ENCODE measurements around the gene KCNJ5. TPM values are rescaled to one million over a fixed set of nuclear protein-coding genes. Genes with fewer than 3 reads are reported as not detected.

Gene KCNJ5
- total RNA-seq, 1 experiment from 2014 or later, result not detected

DNA sequence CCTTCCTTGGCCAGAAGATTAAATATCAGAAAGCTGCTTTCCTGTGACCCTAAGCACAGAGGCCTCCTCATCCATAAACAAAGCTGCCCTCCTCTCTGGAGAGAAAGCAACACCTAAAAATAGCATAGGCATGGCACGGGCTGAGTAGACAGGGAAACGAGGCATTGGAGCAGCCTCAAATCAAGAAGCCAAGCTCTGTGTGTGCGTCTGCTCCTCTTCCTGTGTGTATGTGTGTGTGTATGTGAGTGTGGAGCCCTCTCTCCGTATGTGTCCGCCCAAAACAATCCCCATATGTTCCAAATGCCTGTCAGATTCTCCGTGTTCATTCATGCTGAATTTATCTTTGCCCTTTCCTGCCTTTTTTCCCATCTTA, 24.0 kb downstream of the KCNJ5 start:
- no peaks in the 10 kb centered on the region for H3K4me1 Mint-ChIP-seq (ENCODE audit: low read depth, unreplicated experiment)
- Histone ChIP-seq H3K27me3 (replicated peaks; ENCODE audit: control insufficient read depth, insufficient read depth, low read length) (peaks cover 2% of the 10 kb centered on the region; the same call in 1 of the 2 replicates), H3K4me1 (no peaks in the 10 kb centered on the region), H3K9me3 (no peaks in the 10 kb centered on the region), H3K36me3 (ENCODE audit: control insufficient read depth, insufficient read depth, low read length) (no peaks in the 10 kb centered on the region), H3K4me3 (ENCODE audit: low read depth, low read length) (no peak overlapping the region)
- peaks cover 12% of the 10 kb centered on the region for H3K9me3 Mint-ChIP-seq (ENCODE audit: unreplicated experiment)
- POLR2A ChIA-PET, result no interaction called here
- H3K4me3 Mint-ChIP-seq (ENCODE audit: unreplicated experiment), result no peak overlapping the region
- intact Hi-C loops (cut with micrococcal nuclease; ENCODE audit: unreplicated experiment), result no loop called here
- no peaks in the 10 kb centered on the region for H3K36me3 Mint-ChIP-seq (ENCODE audit: insufficient read depth, unreplicated experiment)
- no peak for DNase-seq
- CTCF ChIA-PET, result interaction anchor here (0.6 to 1.3 kb wide), 2 partner anchors 16 to 41 kb away, joined by 3 read pairs; no protein-coding TSS in a partner anchor
- H3K27ac Mint-ChIP-seq (ENCODE audit: unreplicated experiment), result no peak overlapping the region
- peaks cover 14% of the 10 kb centered on the region for H3K27me3 Mint-ChIP-seq (ENCODE audit: insufficient read depth, unreplicated experiment)
- TF ChIP-seq, protein P1, sequence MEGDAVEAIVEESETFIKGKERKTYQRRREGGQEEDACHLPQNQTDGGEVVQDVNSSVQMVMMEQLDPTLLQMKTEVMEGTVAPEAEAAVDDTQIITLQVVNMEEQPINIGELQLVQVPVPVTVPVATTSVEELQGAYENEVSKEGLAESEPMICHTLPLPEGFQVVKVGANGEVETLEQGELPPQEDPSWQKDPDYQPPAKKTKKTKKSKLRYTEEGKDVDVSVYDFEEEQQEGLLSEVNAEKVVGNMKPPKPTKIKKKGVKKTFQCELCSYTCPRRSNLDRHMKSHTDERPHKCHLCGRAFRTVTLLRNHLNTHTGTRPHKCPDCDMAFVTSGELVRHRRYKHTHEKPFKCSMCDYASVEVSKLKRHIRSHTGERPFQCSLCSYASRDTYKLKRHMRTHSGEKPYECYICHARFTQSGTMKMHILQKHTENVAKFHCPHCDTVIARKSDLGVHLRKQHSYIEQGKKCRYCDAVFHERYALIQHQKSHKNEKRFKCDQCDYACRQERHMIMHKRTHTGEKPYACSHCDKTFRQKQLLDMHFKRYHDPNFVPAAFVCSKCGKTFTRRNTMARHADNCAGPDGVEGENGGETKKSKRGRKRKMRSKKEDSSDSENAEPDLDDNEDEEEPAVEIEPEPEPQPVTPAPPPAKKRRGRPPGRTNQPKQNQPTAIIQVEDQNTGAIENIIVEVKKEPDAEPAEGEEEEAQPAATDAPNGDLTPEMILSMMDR (IDR thresholded peaks at IDR 0.05; ENCODE audit: insufficient read depth in 1 of 2, low read depth in 1 of 2, low read length in 1 of 2, severe bottlenecking in 1 of 2, unreplicated experiment in 1 of 2), result no peak
- BruUV-seq (replicated peaks), result no TSS peak

DNA sequence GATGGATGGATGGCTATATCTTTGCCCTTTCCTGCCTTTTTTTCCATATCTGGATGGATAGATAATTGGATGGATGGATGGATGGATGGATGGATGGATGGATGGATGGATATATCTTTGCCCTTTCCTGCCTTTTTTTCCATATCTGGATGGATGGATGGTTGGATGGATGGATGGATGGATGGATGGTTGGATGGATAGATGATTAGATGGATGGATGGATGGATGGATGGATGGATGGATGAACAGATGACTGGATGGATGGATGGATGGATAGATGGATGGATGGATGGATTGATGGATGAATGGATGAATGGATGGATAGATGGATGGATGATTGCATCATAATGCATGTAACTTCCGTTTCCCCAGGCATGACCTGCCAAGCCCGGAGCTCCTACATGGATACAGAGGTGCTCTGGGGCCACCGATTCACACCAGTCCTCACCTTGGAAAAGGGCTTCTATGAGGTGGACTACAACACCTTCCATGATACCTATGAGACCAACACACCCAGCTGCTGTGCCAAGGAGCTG, 24.9 kb downstream of the KCNJ5 start:
- no TSS peak for BruUV-seq (replicated peaks)
- CTCF ChIA-PET, result no interaction called here
- DNase-seq, result no peak
- Mint-ChIP-seq H3K4me1 (ENCODE audit: low read depth, unreplicated experiment) (no peaks in the 10 kb centered on the region), H3K9me3 (ENCODE audit: unreplicated experiment) (peaks cover 12% of the 10 kb centered on the region), H3K4me3 (ENCODE audit: unreplicated experiment) (no peak overlapping the region), H3K27me3 (ENCODE audit: insufficient read depth, unreplicated experiment) (peaks cover 21% of the 10 kb centered on the region), H3K27ac (ENCODE audit: unreplicated experiment) (no peak overlapping the region), H3K36me3 (ENCODE audit: insufficient read depth, unreplicated experiment) (no peaks in the 10 kb centered on the region)
- intact Hi-C loops (cut with micrococcal nuclease; ENCODE audit: unreplicated experiment), result no loop called here
- no peaks in the 10 kb centered on the region for H3K36me3 ChIP-seq (ENCODE audit: control insufficient read depth, insufficient read depth, low read length)
- TF ChIP-seq, protein P1 (IDR thresholded peaks at IDR 0.05; ENCODE audit: insufficient read depth in 1 of 2, low read depth in 1 of 2, low read length in 1 of 2, severe bottlenecking in 1 of 2, unreplicated experiment in 1 of 2), result no peak
- no peaks in the 10 kb centered on the region for H3K4me1 ChIP-seq
- POLR2A ChIA-PET, result no interaction called here
- H3K27me3 ChIP-seq (replicated peaks; ENCODE audit: control insufficient read depth, insufficient read depth, low read length), result peaks cover 2% of the 10 kb centered on the region; the same call in 1 of the 2 replicates
- H3K4me3 ChIP-seq (ENCODE audit: low read depth, low read length), result no peak overlapping the region
- H3K9me3 ChIP-seq, result no peaks in the 10 kb centered on the region

DNA sequence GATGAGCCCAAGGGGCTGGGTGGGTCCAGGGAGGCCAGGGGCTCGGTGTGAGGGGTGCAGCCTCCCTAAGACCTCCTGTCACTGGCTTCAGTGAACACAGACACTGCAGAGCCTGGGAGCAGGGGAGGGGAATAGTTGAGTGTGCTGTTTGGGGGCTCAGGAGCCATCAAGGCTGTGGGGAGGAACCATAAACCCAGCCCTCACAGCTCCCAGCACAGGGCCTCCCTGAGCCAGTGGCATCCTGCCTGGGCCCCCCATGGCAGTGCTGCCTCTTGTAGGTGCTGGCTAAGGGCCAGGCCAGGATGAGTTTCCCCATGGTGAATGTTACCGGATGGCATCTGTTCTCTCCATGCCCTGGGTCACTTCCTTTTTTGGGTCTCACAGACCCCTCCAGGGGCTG, 25.5 kb downstream of the KCNJ5 start:
- Mint-ChIP-seq H3K9me3 (ENCODE audit: unreplicated experiment) (peaks cover 12% of the 10 kb centered on the region), H3K4me3 (ENCODE audit: unreplicated experiment) (no peak overlapping the region), H3K27me3 (ENCODE audit: insufficient read depth, unreplicated experiment) (peaks cover 22% of the 10 kb centered on the region), H3K27ac (ENCODE audit: unreplicated experiment) (no peak overlapping the region), H3K4me1 (ENCODE audit: low read depth, unreplicated experiment) (no peaks in the 10 kb centered on the region), H3K36me3 (ENCODE audit: insufficient read depth, unreplicated experiment) (no peaks in the 10 kb centered on the region)
- TF ChIP-seq, protein P1 (IDR thresholded peaks at IDR 0.05; ENCODE audit: insufficient read depth in 1 of 2, low read depth in 1 of 2, low read length in 1 of 2, severe bottlenecking in 1 of 2, unreplicated experiment in 1 of 2), result no peak
- no peak overlapping the region for H3K4me3 ChIP-seq (ENCODE audit: low read depth, low read length)
- H3K36me3 ChIP-seq (ENCODE audit: control insufficient read depth, insufficient read depth, low read length), result no peaks in the 10 kb centered on the region
- CTCF ChIA-PET, result no interaction called here
- no peaks in the 10 kb centered on the region for H3K9me3 ChIP-seq
- H3K4me1 ChIP-seq, result no peaks in the 10 kb centered on the region
- POLR2A ChIA-PET, result no interaction called here
- H3K27me3 ChIP-seq (replicated peaks; ENCODE audit: control insufficient read depth, insufficient read depth, low read length), result peaks cover 2% of the 10 kb centered on the region; the same call in 1 of the 2 replicates
- intact Hi-C loops (cut with micrococcal nuclease; ENCODE audit: unreplicated experiment), result no loop called here
- no TSS peak for BruUV-seq (replicated peaks)
- DNase-seq, result no peak
